Vagina (tissue), 2 donors: ENCODE results near the gene KLF3.

ENCODE experiments used
- POLR2AphosphoS5 ChIP-seq, 2 donors: sonication (generic); formaldehyde crosslinking; IDR thresholded peaks; one replicate each; pipeline ENCODE4 v1.9.0; 2017; ENCODE audit warnings: antibody characterized with exemption in 2 of 2, mild to moderate bottlenecking in 2 of 2, low read depth in 1 of 2; ENCODE audit not compliant: insufficient read depth in 1 of 2
- TF ChIP-seq, protein P1 (sequence below), 3 experiments: fragments of 450-650 bp in 2 of 3; fragments of 200-600 bp in 1 of 3; sonication (generic) in 1 of 3; IDR thresholded peaks; one replicate each; pipeline ENCODE4 v1.5.1; 2017 to 2019; ENCODE audit warnings: antibody characterized with exemption in 3 of 3, mild to moderate bottlenecking in 2 of 3, moderate library complexity in 2 of 3

DNA sequence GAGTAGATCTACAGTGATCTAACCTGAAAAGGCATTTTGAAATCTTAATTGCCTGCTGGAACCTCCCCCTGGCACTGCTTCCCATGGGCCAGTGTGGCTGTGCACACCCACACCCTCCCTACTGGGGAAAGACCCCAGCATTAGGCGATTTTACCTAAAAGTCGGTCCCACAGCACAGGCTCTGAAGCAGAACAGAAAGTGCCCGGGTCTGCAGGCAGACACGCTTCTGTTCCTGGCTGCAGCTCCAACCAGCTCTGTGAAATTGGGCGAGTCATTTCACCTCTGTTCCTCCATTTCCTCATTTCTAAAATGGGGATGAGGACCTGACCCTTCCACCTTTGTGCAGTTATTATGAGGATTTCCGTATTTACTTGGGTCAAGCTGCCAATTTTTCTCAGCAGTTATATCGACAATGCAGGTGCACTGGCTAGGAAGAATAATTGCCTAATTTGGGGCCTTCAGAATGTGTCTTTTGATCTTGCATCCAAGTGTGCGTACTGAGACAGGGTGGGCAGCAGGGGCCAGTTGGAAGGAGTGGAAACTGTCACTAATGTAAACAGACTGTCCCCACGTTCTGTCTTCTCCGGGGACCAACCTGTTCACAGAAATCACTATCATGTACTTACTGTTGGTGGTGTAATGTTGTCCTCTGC lies 7.1 kb downstream of the KLF3 start:
- TF ChIP-seq, protein P1, sequence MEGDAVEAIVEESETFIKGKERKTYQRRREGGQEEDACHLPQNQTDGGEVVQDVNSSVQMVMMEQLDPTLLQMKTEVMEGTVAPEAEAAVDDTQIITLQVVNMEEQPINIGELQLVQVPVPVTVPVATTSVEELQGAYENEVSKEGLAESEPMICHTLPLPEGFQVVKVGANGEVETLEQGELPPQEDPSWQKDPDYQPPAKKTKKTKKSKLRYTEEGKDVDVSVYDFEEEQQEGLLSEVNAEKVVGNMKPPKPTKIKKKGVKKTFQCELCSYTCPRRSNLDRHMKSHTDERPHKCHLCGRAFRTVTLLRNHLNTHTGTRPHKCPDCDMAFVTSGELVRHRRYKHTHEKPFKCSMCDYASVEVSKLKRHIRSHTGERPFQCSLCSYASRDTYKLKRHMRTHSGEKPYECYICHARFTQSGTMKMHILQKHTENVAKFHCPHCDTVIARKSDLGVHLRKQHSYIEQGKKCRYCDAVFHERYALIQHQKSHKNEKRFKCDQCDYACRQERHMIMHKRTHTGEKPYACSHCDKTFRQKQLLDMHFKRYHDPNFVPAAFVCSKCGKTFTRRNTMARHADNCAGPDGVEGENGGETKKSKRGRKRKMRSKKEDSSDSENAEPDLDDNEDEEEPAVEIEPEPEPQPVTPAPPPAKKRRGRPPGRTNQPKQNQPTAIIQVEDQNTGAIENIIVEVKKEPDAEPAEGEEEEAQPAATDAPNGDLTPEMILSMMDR (IDR thresholded peaks at IDR 0.05): no peak
- peak in 1 of 2 donors; percentile 56 for TF ChIP-seq POLR2AphosphoS5 (IDR thresholded peaks at IDR 0.05; ENCODE audit: insufficient read depth in 1 of 2, low read depth in 1 of 2)
